PC-3 (cell line): ENCODE data around the gene COL19A1. TPM values are rescaled to one million over a fixed set of nuclear protein-coding genes. Genes with fewer than 3 reads are reported as not detected.

Experiments
- ATAC-seq: fragments of 200-7000 bp; cut with Tn5 transposase; 2 replicates; pipeline ENCODE4 v1.9.1; 2020; ENCODE audit warnings: mild to moderate bottlenecking, moderate library complexity
- BruUV-seq: library from RNA; stranded (reverse); fragments of 400-500 nt; replicated peaks from 2 replicates; lab custom pipeline; 2021; lab: Mats Ljungman, UMichigan
- CTCF ChIA-PET: fragments of 300-600 bp; sonication (Branson Sonifier 250); formaldehyde crosslinking; loops from one replicate; lab custom pipeline; 2022; ENCODE audit warnings: antibody characterized with exemption; lab: Charles Lee
- POLR2A ChIA-PET: fragments of 300-600 bp; sonication (Branson Sonifier 250); formaldehyde crosslinking; loops from one replicate; lab custom pipeline; 2022; ENCODE audit warnings: antibody characterized with exemption; ENCODE audit not compliant: unreplicated experiment; lab: Charles Lee
- DNase-seq: peaks from one replicate; pipeline ENCODE4 v3.0.0-alpha.2; 2015
- H2AFZ ChIP-seq: fragments of 300-600 bp; sonication (generic); 2 replicates; pipeline ENCODE4 v1.6.0; 2016; ENCODE audit warnings: antibody characterized with exemption, low read length
- H3F3A ChIP-seq: fragments of 300-600 bp; sonication (generic); one replicate; pipeline ENCODE4 v1.6.0; 2017; ENCODE audit warnings: antibody characterized with exemption, low read length, control low read depth, mild to moderate bottlenecking; ENCODE audit not compliant: unreplicated experiment
- H3K27ac ChIP-seq: fragments of 300-600 bp; sonication (generic); 2 replicates; pipeline ENCODE4 v1.5.1; 2016; ENCODE audit warnings: mild to moderate bottlenecking, low read length
- H3K27me3 ChIP-seq: fragments of 300-600 bp; sonication (generic); 2 replicates; pipeline ENCODE4 v1.6.1; 2016; ENCODE audit warnings: low read length, mixed read lengths
- H3K36me3 ChIP-seq: fragments of 300-600 bp; sonication (generic); 2 replicates; pipeline ENCODE4 v1.6.1; 2016; ENCODE audit warnings: low read depth, mixed run types, low read length, mixed read lengths
- H3K4me1 ChIP-seq: fragments of 300-600 bp; sonication (generic); 2 replicates; pipeline ENCODE4 v1.5.1; 2016; ENCODE audit warnings: low read length; ENCODE audit not compliant: insufficient read depth
- H3K4me2 ChIP-seq: fragments of 300-600 bp; sonication (generic); 2 replicates; pipeline ENCODE4 v1.6.0; 2016; ENCODE audit warnings: low read length
- H3K4me3 ChIP-seq: fragments of 300-600 bp; sonication (generic); 2 replicates; pipeline ENCODE4 v1.5.1; 2016; ENCODE audit warnings: mild to moderate bottlenecking, low read length, mixed read lengths
- H3K79me2 ChIP-seq: fragments of 300-600 bp; sonication (generic); 2 replicates; pipeline ENCODE4 v1.6.1; 2017; ENCODE audit warnings: low read length, mixed read lengths
- H3K9ac ChIP-seq: fragments of 300-600 bp; sonication (generic); 2 replicates; pipeline ENCODE4 v1.6.0; 2016; ENCODE audit warnings: mild to moderate bottlenecking, low read length
- H3K9me2 ChIP-seq: fragments of 300-600 bp; sonication (generic); replicated peaks from 2 replicates; pipeline ENCODE4 v1.6.1; 2016; ENCODE audit warnings: mixed run types, low read length, mixed read lengths
- H3K9me3 ChIP-seq: fragments of 300-600 bp; sonication (generic); 2 replicates; pipeline ENCODE4 v1.6.1; 2016; ENCODE audit warnings: low read length, mixed read lengths
- H4K20me1 ChIP-seq: fragments of 300-600 bp; sonication (generic); 2 replicates; pipeline ENCODE4 v1.6.1; 2016; ENCODE audit warnings: low read length, mixed read lengths
- CTCF ChIP-seq: fragments of 300-600 bp; sonication (generic); conservative IDR thresholded peaks from 2 replicates; pipeline ENCODE4 v1.5.1; 2017; ENCODE audit warnings: antibody characterized with exemption, low read depth, mild to moderate bottlenecking, low read length
- EZH2 ChIP-seq: fragments of 300-600 bp; sonication (generic); IDR thresholded peaks from one replicate; pipeline ENCODE4 v1.6.1; 2017; ENCODE audit warnings: antibody characterized with exemption, mild to moderate bottlenecking, low read length; ENCODE audit not compliant: unreplicated experiment
- EZH2phosphoT487 ChIP-seq: fragments of 300-600 bp; sonication (generic); IDR thresholded peaks from 2 replicates; pipeline ENCODE4 v1.6.1; 2018; ENCODE audit warnings: mild to moderate bottlenecking, antibody characterized with exemption, low read length, borderline replicate concordance
- intact Hi-C: fragments of 100-400 bp; cut with micrococcal nuclease; formaldehyde crosslinking; loops from 2 replicates; pipeline ENCODE4 v1.9.0; 2023
- total RNA-seq: library from RNA; depleted of rRNA; stranded (reverse); fragments of >200 nt; gene quantifications from 2 replicates; pipeline ENCODE4 v1.2.3, GENCODE V29; 2014

The COL19A1 gene
- total RNA-seq, 1 experiment from 2014 or later: not detected

- ATAC-seq: no peak
- no peak overlapping the region for H3K4me2 ChIP-seq
- intact Hi-C loops: no loop called here
Observed at GRCh38 chr6:69913361-69913760, 47.0 kb downstream of the COL19A1 start.

GRCh38 chr6:69914015-69914485 is 47.7 kb downstream of the COL19A1 start:
- ChIA-PET CTCF (no interaction called here), POLR2A (no interaction called here)
- no TSS peak for BruUV-seq
- Histone ChIP-seq H4K20me1 (no peaks in the 10 kb centered on the region), H3K4me3 (no peak overlapping the region), H3K4me2 (no peak overlapping the region), H3K9me2 (no peaks in the 10 kb centered on the region), H3K9ac (no peak overlapping the region), H3K27ac (no peak overlapping the region), H3K27me3 (no peaks in the 10 kb centered on the region), H3F3A (no peaks in the 10 kb centered on the region), H2AFZ (no peak overlapping the region), H3K4me1 (peaks cover 9% of the 10 kb centered on the region; the same call in 1 of the 2 replicates), H3K36me3 (no peaks in the 10 kb centered on the region), H3K79me2 (no peaks in the 10 kb centered on the region), H3K9me3 (no peaks in the 10 kb centered on the region)
- no peak for ATAC-seq
- DNase-seq: no peak
- intact Hi-C loops: no loop called here
- no peak for TF ChIP-seq EZH2
- peak; percentile 19; the same call in 1 of the 2 replicates for TF ChIP-seq CTCF

More at GRCh38 chr6:69913361-69913760, 47.0 kb downstream of the COL19A1 start:
- Histone ChIP-seq H3K9ac (no peak overlapping the region), H3K9me2 (no peaks in the 10 kb centered on the region), H3K27ac (no peak overlapping the region), H3K4me1 (peaks cover 9% of the 10 kb centered on the region; the same call in 1 of the 2 replicates), H3F3A (no peaks in the 10 kb centered on the region), H3K9me3 (no peaks in the 10 kb centered on the region), H3K4me3 (no peak overlapping the region), H3K27me3 (no peaks in the 10 kb centered on the region), H3K79me2 (no peaks in the 10 kb centered on the region), H2AFZ (no peak overlapping the region), H3K36me3 (no peaks in the 10 kb centered on the region), H4K20me1 (no peaks in the 10 kb centered on the region)
- CTCF ChIA-PET: no interaction called here
- no peak for DNase-seq
- BruUV-seq: no TSS peak
- POLR2A ChIA-PET: no interaction called here
- TF ChIP-seq EZH2 (no peak), CTCF (no peak), EZH2phosphoT487 (no peak)

GRCh38 chr6:69915346-69915745 is 49.0 kb downstream of the COL19A1 start:
- BruUV-seq: no TSS peak
- Histone ChIP-seq H3K9ac (no peak overlapping the region), H3K4me2 (no peak overlapping the region), H3K9me3 (no peaks in the 10 kb centered on the region), H2AFZ (no peak overlapping the region), H3K4me3 (no peak overlapping the region), H3F3A (no peaks in the 10 kb centered on the region), H3K4me1 (peaks cover 9% of the 10 kb centered on the region; the same call in 1 of the 2 replicates), H3K9me2 (no peaks in the 10 kb centered on the region), H3K79me2 (no peaks in the 10 kb centered on the region), H3K27me3 (no peaks in the 10 kb centered on the region), H3K36me3 (no peaks in the 10 kb centered on the region), H3K27ac (no peak overlapping the region), H4K20me1 (no peaks in the 10 kb centered on the region)
- DNase-seq (no peak), ATAC-seq (no peak)
- ChIA-PET CTCF (no interaction called here), POLR2A (no interaction called here)
- intact Hi-C loops: no loop called here
- TF ChIP-seq EZH2phosphoT487: no peak
- TF ChIP-seq EZH2: no peak
- no peak for TF ChIP-seq CTCF
